IMR-90 (cell line): ENCODE data around the gene ZNF423. TPM values are rescaled to one million over a fixed set of nuclear protein-coding genes. Genes with fewer than 3 reads are reported as not detected.

ENCODE experiments used
- ATAC-seq: fragments of 200-7000 bp; cut with Tn5 transposase; 2 replicates; pipeline ENCODE4 v1.9.1; 2020; ENCODE audit warnings: low read depth, mild to moderate bottlenecking, moderate library complexity
- BruUV-seq: library from RNA; stranded (reverse); fragments of 400-500 nt; replicated peaks from 2 replicates; lab custom pipeline; 2021; lab: Mats Ljungman, UMichigan
- CTCF ChIA-PET: fragments of 300-600 bp; formaldehyde crosslinking; extraction: SDS; loops from one replicate; lab custom pipeline; 2021; ENCODE audit warnings: antibody characterized with exemption; lab: Yijun Ruan, JAX
- POLR2A ChIA-PET: fragments of 300-600 bp; sonication (Branson Sonifier 250); formaldehyde crosslinking; loops from one replicate; lab custom pipeline; 2022; ENCODE audit warnings: antibody characterized with exemption; ENCODE audit not compliant: unreplicated experiment; lab: Charles Lee
- DNase-seq: peaks from one replicate; pipeline ENCODE4 v3.0.0; 2013
- H2AFZ ChIP-seq: replicated peaks from 2 replicates; pipeline ENCODE3; 2013; ENCODE audit warnings: low read length, mild to moderate bottlenecking; ENCODE audit not compliant: poor library complexity
- H2AK5ac ChIP-seq: 2 replicates; pipeline ENCODE4 v1.6.1; 2013; ENCODE audit warnings: low read depth, low read length, inconsistent platforms
- H2AK9ac ChIP-seq: replicated peaks from 2 replicates; pipeline ENCODE3; 2013; ENCODE audit warnings: mild to moderate bottlenecking, low read depth, low read length, moderate library complexity; ENCODE audit not compliant: poor library complexity
- H2BK120ac ChIP-seq: 2 replicates; pipeline ENCODE4 v1.6.1; 2013; ENCODE audit warnings: low read depth, low read length, inconsistent platforms
- H2BK15ac ChIP-seq: 3 replicates; pipeline ENCODE4 v1.6.1; 2013; ENCODE audit warnings: low read depth, low read length, inconsistent platforms
- H2BK20ac ChIP-seq: 2 replicates; pipeline ENCODE4 v1.6.1; 2013; ENCODE audit warnings: low read depth, mild to moderate bottlenecking, inconsistent platforms, low read length, moderate library complexity
- H2BK5ac ChIP-seq: 2 replicates; pipeline ENCODE4 v1.6.1; 2013; ENCODE audit warnings: mild to moderate bottlenecking, low read depth, low read length, inconsistent platforms; ENCODE audit not compliant: poor library complexity, severe bottlenecking
- H3K14ac ChIP-seq: replicated peaks from 2 replicates; pipeline ENCODE4 v1.6.1; 2013; ENCODE audit warnings: low read depth, low read length, inconsistent platforms
- H3K18ac ChIP-seq: 2 replicates; pipeline ENCODE4 v1.6.1; 2013; ENCODE audit warnings: low read depth, low read length, control low read depth
- H3K23ac ChIP-seq: 2 replicates; pipeline ENCODE4 v1.6.1; 2013; ENCODE audit warnings: low read depth, low read length, inconsistent platforms
- H3K27ac ChIP-seq: 2 replicates; pipeline ENCODE4 v1.5.1; 2013; ENCODE audit warnings: mild to moderate bottlenecking, control low read depth, low read length; ENCODE audit not compliant: insufficient read depth
- H3K27me3 ChIP-seq: 2 replicates; pipeline ENCODE4 v1.6.1; 2013; ENCODE audit warnings: low read length; ENCODE audit not compliant: control insufficient read depth, insufficient read depth
- H3K36me3 ChIP-seq: 2 replicates; pipeline ENCODE4 v1.6.1; 2013; ENCODE audit warnings: low read length, mixed read lengths; ENCODE audit not compliant: control insufficient read depth, insufficient read depth
- H3K4ac ChIP-seq: 2 replicates; pipeline ENCODE4 v1.6.1; 2013; ENCODE audit warnings: low read depth, low read length, inconsistent platforms
- H3K4me1 ChIP-seq: 2 replicates; pipeline ENCODE4 v1.6.1; 2013; ENCODE audit warnings: low read length, mixed read lengths; ENCODE audit not compliant: control insufficient read depth, insufficient read depth
- H3K4me2 ChIP-seq: 2 replicates; pipeline ENCODE4 v1.6.1; 2013; ENCODE audit warnings: low read depth, mild to moderate bottlenecking, control low read depth, low read length, moderate library complexity
- H3K4me3 ChIP-seq: 2 replicates; pipeline ENCODE4 v1.5.1; 2013; ENCODE audit warnings: low read depth, mild to moderate bottlenecking, control low read depth, low read length, moderate library complexity; ENCODE audit not compliant: insufficient read depth
- H3K56ac ChIP-seq: 2 replicates; pipeline ENCODE4 v1.6.1; 2013; ENCODE audit warnings: low read length, inconsistent platforms; ENCODE audit not compliant: insufficient read depth; ENCODE audit errors: extremely low read depth
- H3K79me1 ChIP-seq, 2 experiments: 2 replicates each; pipeline ENCODE4 v1.6.1; 2013; ENCODE audit warnings: low read length in 2 of 2, inconsistent platforms in 1 of 2, low read depth in 1 of 2
- H3K9ac ChIP-seq: 2 replicates; pipeline ENCODE4 v1.6.1; 2013; ENCODE audit warnings: low read depth, low read length, control low read depth
- H3K9me1 ChIP-seq: 2 replicates; pipeline ENCODE4 v1.6.1; 2013; ENCODE audit warnings: low read length, inconsistent platforms; ENCODE audit not compliant: insufficient read depth
- H3K9me3 ChIP-seq: 2 replicates; pipeline ENCODE4 v1.6.1; 2013; ENCODE audit warnings: low read length; ENCODE audit not compliant: control insufficient read depth, insufficient read depth
- H4K20me1 ChIP-seq: 2 replicates; pipeline ENCODE4 v1.6.1; 2013; ENCODE audit warnings: low read length, inconsistent platforms; ENCODE audit not compliant: insufficient read depth
- H4K5ac ChIP-seq: 2 replicates; pipeline ENCODE4 v1.6.1; 2013; ENCODE audit warnings: mild to moderate bottlenecking, low read depth, low read length, control low read depth
- H4K8ac ChIP-seq, 2 experiments: 2 replicates each; pipeline ENCODE4 v1.6.1; 2013; ENCODE audit warnings: low read depth in 2 of 2, low read length in 2 of 2, control low read depth in 1 of 2, inconsistent platforms in 1 of 2
- H4K91ac ChIP-seq: 2 replicates; pipeline ENCODE4 v1.6.1; 2013; ENCODE audit warnings: low read depth, low read length, inconsistent platforms; ENCODE audit not compliant: insufficient read depth
- BHLHE40 ChIP-seq: fragments of 150-350 bp; IDR thresholded peaks from 2 replicates; pipeline ENCODE4 v1.6.1; 2016; ENCODE audit warnings: mild to moderate bottlenecking, low read depth, low read length
- FOS ChIP-seq: fragments of 150-350 bp; IDR thresholded peaks from 2 replicates; pipeline ENCODE4 v1.6.1; 2016; ENCODE audit warnings: low read depth, low read length
- MAFK ChIP-seq: IDR thresholded peaks from 2 replicates; pipeline ENCODE4 v1.6.1; 2012; ENCODE audit warnings: low read depth, low read length, improper control_type of control experiment
- POLR2A ChIP-seq: IDR thresholded peaks from 2 replicates; pipeline ENCODE4 v1.6.1; 2012; ENCODE audit warnings: mild to moderate bottlenecking, low read depth, low read length
- RAD21 ChIP-seq: IDR thresholded peaks from 2 replicates; pipeline ENCODE4 v1.6.1; 2012; ENCODE audit warnings: low read length, improper control_type of control experiment
- SMC3 ChIP-seq: fragments of 150-350 bp; IDR thresholded peaks from 2 replicates; pipeline ENCODE4 v1.6.1; 2016; ENCODE audit warnings: low read depth, mild to moderate bottlenecking, antibody characterized with exemption, low read length, moderate library complexity
- WGBS, 2 experiments: methylation state at CpG; one replicate each; pipeline versions ENCODE4 v1.1.5 to v1.1.7; 2013; ENCODE audit warnings: missing lambda C conversion rate in 2 of 2; ENCODE audit not compliant: insufficient read length in 1 of 2; ENCODE audit errors: extremely low coverage in 2 of 2; 5-methylcytosine and 5-hydroxymethylcytosine counted together
- dilution Hi-C: fragments of 300-500 bp; cut with HindIII; formaldehyde crosslinking; loops from one replicate; pipeline ENCODE4 v1.14.3; 2018; ENCODE audit warnings: low sequenced_read_pairs; ENCODE audit not compliant: unreplicated experiment
- in situ Hi-C: fragments of 300-500 bp; cut with MboI; formaldehyde crosslinking; loops from 3 replicates; pipeline ENCODE4 v1.14.3; 2019; ENCODE audit warnings: low sequenced_read_pairs, inconsistent platforms, mixed read lengths
- intact Hi-C: fragments of 100-400 bp; cut with micrococcal nuclease; formaldehyde crosslinking; loops from 2 replicates; pipeline ENCODE4 v1.10.0; 2022
- polyA plus RNA-seq, 3 experiments: library from polyadenylated mRNA; depleted of rRNA; stranded (reverse); fragments of >200 nt; gene quantifications; 2 replicates each; pipeline ENCODE4 v1.2.3, GENCODE V29; 2012; ENCODE audit warnings: low replicate concordance in 1 of 3
- total RNA-seq: library from RNA; depleted of rRNA; stranded (reverse); fragments of >200 nt; gene quantifications from 2 replicates; pipeline ENCODE4 v1.2.3, GENCODE V29; 2012
- TF ChIP-seq, protein P1 (sequence below): fragments of 150-350 bp; IDR thresholded peaks from 2 replicates; pipeline ENCODE4 v1.6.1; 2017; ENCODE audit warnings: mild to moderate bottlenecking, antibody characterized with exemption, low read length, low read depth

The ZNF423 gene
- total and polyA plus RNA-seq, 2 of the 4 experiments (the other 2 are of a cell fraction) = under 0.01 to 0.10 TPM

DNA sequence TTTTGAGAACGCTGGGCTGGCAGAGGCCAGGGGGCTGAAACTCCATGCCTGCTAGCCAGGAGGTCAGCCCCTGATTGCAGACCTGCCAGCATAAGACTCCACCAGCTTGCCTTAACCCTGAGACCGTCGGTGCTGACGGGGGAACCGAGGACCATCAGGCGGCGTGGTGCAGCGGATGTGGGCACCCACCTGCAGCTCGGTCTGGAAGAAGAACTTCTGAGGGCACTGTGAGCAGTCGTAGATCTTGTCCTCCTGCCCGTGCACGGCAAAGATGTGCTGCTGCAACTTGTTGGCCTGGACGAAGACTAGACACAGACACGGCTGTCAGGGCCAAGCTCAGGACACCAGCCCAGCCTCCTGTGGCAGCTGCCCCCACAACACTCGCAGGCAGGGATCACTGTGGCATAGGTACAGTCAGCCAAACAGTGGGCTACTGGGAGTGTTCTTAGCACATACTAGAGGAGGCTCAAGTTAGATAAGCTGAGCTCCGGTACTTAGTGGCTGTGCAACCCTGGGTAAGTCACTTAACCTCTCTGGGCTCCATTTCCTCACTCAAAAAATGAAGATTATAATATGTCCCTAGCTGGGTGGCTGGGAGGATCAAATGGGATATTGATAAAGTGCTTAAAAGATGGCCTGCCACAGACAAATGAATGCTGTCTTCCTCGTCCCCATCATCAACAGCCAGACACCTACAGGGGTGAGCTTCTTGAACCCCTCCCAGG, 332.3 kb downstream of the ZNF423 start:
- ChIA-PET CTCF (no interaction called here), POLR2A (no interaction called here)
- no TSS peak for BruUV-seq

More for the DNA sequence above, 332.3 kb downstream of the ZNF423 start:
- no peak overlapping the region for H2BK15ac ChIP-seq
- no peak overlapping the region for H3K18ac ChIP-seq
- intact Hi-C loops = no loop called here
- H2AK5ac ChIP-seq = no peak overlapping the region
- H2AFZ ChIP-seq = no peak overlapping the region
- no peaks in the 10 kb centered on the region for H3K36me3 ChIP-seq
- no peaks in the 10 kb centered on the region; the same call in 1 of the 2 replicates for H3K27me3 ChIP-seq
- no peak overlapping the region for H3K4me3 ChIP-seq
- H3K4ac ChIP-seq = no peak overlapping the region
- ATAC-seq (no peak), DNase-seq (no peak)
- 53% methylated on average over 5 of the region's 17 CpGs; no CpG with 5 or more reads in 1 of the 2 experiments for WGBS, 2 experiments
- no peak overlapping the region for H2AK9ac ChIP-seq
- no peak overlapping the region for H2BK120ac ChIP-seq
- no peak overlapping the region for H3K9ac ChIP-seq
- no peaks in the 10 kb centered on the region for H3K4me1 ChIP-seq
- no peak overlapping the region for H2BK5ac ChIP-seq
- TF ChIP-seq, protein P1, sequence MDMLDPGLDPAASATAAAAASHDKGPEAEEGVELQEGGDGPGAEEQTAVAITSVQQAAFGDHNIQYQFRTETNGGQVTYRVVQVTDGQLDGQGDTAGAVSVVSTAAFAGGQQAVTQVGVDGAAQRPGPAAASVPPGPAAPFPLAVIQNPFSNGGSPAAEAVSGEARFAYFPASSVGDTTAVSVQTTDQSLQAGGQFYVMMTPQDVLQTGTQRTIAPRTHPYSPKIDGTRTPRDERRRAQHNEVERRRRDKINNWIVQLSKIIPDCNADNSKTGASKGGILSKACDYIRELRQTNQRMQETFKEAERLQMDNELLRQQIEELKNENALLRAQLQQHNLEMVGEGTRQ = no peak
- no peak for TF ChIP-seq SMC3
- no peak for TF ChIP-seq BHLHE40
- no peak for TF ChIP-seq RAD21
- no peak for TF ChIP-seq FOS
- no peak for TF ChIP-seq POLR2A
- TF ChIP-seq MAFK = no peak
- H3K9me1 ChIP-seq = no peaks in the 10 kb centered on the region
- no peak overlapping the region for H2BK20ac ChIP-seq
- H4K91ac ChIP-seq = no peak overlapping the region
- no peak overlapping the region for H4K8ac ChIP-seq
- dilution Hi-C loops = no loop called here
- no peak overlapping the region for H3K27ac ChIP-seq
- H3K14ac ChIP-seq = no peak overlapping the region
- no peaks in the 10 kb centered on the region for H4K20me1 ChIP-seq
- H3K23ac ChIP-seq = no peak overlapping the region
- H3K9me3 ChIP-seq = no peaks in the 10 kb centered on the region
- H3K56ac ChIP-seq = no peak overlapping the region
- H4K5ac ChIP-seq = no peak overlapping the region
- no peaks in the 10 kb centered on the region for H3K79me1 ChIP-seq
- in situ Hi-C loops = no loop called here
- no peak overlapping the region for H3K4me2 ChIP-seq
